ENCODE results near the gene SH3RF3.

The SH3RF3 gene

GRCh38 chr2:109435901-109436598 is 307.0 kb downstream of the SH3RF3 start:
- no peak overlapping the region for H3K4me3 ChIP-seq (ENCODE audit: control insufficient read depth, low read depth, low read length)
- DNase-seq (ENCODE audit: low read depth): peak; percentile 13
- TF ChIP-seq, protein P1, sequence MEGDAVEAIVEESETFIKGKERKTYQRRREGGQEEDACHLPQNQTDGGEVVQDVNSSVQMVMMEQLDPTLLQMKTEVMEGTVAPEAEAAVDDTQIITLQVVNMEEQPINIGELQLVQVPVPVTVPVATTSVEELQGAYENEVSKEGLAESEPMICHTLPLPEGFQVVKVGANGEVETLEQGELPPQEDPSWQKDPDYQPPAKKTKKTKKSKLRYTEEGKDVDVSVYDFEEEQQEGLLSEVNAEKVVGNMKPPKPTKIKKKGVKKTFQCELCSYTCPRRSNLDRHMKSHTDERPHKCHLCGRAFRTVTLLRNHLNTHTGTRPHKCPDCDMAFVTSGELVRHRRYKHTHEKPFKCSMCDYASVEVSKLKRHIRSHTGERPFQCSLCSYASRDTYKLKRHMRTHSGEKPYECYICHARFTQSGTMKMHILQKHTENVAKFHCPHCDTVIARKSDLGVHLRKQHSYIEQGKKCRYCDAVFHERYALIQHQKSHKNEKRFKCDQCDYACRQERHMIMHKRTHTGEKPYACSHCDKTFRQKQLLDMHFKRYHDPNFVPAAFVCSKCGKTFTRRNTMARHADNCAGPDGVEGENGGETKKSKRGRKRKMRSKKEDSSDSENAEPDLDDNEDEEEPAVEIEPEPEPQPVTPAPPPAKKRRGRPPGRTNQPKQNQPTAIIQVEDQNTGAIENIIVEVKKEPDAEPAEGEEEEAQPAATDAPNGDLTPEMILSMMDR (IDR thresholded peaks at IDR 0.05; ENCODE audit: control insufficient read depth, insufficient read depth, low read depth, low read length, missing control alignments): no peak

DNA sequence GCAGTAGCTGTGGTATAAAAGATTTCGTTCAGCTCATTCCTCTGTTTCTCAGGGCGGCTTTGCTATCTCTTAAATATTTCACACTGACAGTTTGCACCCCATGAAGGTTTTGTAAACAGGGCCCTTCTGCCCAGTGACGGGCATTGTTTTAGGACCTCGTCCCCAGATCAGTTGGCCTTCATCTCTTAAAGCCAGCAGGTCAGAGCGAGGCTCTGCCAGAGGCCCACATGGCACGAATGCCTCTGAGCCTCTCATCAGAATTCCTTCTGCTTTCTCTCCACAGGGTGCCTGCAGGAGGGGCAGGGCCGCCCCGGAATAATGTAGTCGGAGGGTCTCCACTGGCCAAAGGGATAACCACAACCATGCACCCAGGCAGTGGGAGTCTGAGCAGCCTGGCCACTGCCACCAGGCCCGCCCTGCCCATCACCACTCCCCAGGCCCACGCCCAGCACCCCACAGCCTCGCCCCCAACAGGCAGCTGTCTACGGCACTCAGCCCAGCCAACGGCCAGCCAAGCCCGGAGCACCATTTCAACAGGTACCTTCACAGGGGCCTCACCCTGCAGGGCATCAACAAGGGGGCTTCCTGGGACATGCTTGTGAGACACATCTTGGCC is 307.7 kb downstream of the SH3RF3 start:
- no peak for DNase-seq (ENCODE audit: low read depth)
- TF ChIP-seq, protein P1 (IDR thresholded peaks at IDR 0.05; ENCODE audit: control insufficient read depth, insufficient read depth, low read depth, low read length, missing control alignments): no peak
- no peak overlapping the region for H3K4me3 ChIP-seq (ENCODE audit: control insufficient read depth, low read depth, low read length)

- TF ChIP-seq, protein P1 (IDR thresholded peaks at IDR 0.05; ENCODE audit: control insufficient read depth, insufficient read depth, low read depth, low read length, missing control alignments): no peak
- H3K4me3 ChIP-seq (ENCODE audit: control insufficient read depth, low read depth, low read length): no peak overlapping the region
- no peak for DNase-seq (ENCODE audit: low read depth)
Observed at GRCh38 chr2:109437325-109438090, 308.5 kb downstream of the SH3RF3 start.

- TF ChIP-seq, protein P1 (IDR thresholded peaks at IDR 0.05; ENCODE audit: control insufficient read depth, insufficient read depth, low read depth, low read length, missing control alignments): no peak
- DNase-seq (ENCODE audit: low read depth): no peak
- no peak overlapping the region for H3K4me3 ChIP-seq (ENCODE audit: control insufficient read depth, low read depth, low read length)
Observed at GRCh38 chr2:109438146-109438545, 309.1 kb downstream of the SH3RF3 start.

DNA sequence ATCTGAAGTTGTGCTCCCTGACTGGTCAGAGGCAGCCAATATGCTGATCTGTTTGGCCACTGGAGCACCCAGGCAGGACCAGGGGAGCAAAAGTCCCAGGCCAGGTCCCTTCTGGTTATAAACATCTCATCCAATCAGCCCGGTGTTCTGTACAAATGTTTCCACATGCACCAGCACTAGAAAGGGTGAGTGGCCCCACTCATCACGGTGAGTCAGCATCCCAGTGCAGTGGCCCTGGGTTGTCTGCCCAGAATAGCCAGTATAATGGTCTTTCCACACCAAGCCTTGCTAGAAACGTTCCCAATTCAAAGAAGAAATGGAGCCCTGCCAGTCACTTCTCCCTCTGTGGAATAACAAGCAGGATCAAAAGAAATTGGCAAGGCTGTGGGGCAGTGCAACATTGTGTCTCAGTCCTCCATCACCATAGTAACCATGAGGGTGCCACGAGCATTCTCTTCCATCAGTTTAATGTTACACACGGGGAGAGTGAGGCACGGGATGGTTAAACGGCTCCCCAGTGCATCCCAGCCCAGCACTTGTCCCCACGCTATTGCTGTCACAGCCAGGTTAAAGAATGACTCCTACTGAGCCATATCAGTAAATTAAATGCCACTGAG is 309.9 kb downstream of the SH3RF3 start:
- DNase-seq (ENCODE audit: low read depth): peak; percentile 63
- TF ChIP-seq, protein P1 (IDR thresholded peaks at IDR 0.05; ENCODE audit: control insufficient read depth, insufficient read depth, low read depth, low read length, missing control alignments): no peak
- H3K4me3 ChIP-seq (ENCODE audit: control insufficient read depth, low read depth, low read length): no peak overlapping the region

DNA sequence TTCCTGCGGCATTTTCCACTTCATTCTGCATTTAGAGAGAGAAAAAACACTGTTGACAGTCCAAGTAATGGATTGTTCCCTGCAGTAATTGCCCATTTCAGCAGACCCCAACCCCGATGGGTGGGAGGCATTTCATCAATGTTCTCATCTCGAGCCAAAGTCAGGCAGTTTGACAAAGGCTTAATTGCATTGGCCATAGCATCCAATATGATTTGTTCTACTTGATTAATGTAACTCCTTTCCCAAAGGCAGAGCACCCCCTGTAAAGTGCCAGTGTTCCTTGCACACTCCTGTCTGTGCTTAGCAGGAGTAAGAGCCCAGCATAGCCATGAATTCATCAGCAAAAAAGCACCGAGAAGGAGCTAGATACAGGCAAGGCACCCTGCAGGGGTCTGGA is 310.4 kb downstream of the SH3RF3 start:
- TF ChIP-seq, protein P1 (IDR thresholded peaks at IDR 0.05; ENCODE audit: control insufficient read depth, insufficient read depth, low read depth, low read length, missing control alignments): no peak
- no peak for DNase-seq (ENCODE audit: low read depth)
- H3K4me3 ChIP-seq (ENCODE audit: control insufficient read depth, low read depth, low read length): no peak overlapping the region
